NB4 (cell line): ENCODE results near the gene KCNQ1.

ENCODE experiments used
- DNase-seq: peaks from one replicate; pipeline ENCODE4 v3.0.0; 2010; ENCODE audit warnings: low read depth
- H3K4me3 ChIP-seq: one replicate; pipeline ENCODE4 v1.5.1; 2011; ENCODE audit warnings: mild to moderate bottlenecking, low read depth, low read length, moderate library complexity
- CTCF ChIP-seq: IDR thresholded peaks from one replicate; pipeline ENCODE4 v1.5.1; 2012; ENCODE audit warnings: low read depth, low read length
- MAX ChIP-seq: IDR thresholded peaks from 2 replicates; pipeline ENCODE4 v1.6.1; 2011; ENCODE audit warnings: low read depth, low read length
- MYC ChIP-seq: IDR thresholded peaks from 2 replicates; pipeline ENCODE4 v1.6.1; 2011; ENCODE audit warnings: low read depth, low read length
- POLR2A ChIP-seq: IDR thresholded peaks from 2 replicates; pipeline ENCODE4 v1.6.1; 2011; ENCODE audit warnings: mild to moderate bottlenecking; ENCODE audit not compliant: insufficient read length; ENCODE audit errors: extremely low read depth

KCNQ1 gene

DNA sequence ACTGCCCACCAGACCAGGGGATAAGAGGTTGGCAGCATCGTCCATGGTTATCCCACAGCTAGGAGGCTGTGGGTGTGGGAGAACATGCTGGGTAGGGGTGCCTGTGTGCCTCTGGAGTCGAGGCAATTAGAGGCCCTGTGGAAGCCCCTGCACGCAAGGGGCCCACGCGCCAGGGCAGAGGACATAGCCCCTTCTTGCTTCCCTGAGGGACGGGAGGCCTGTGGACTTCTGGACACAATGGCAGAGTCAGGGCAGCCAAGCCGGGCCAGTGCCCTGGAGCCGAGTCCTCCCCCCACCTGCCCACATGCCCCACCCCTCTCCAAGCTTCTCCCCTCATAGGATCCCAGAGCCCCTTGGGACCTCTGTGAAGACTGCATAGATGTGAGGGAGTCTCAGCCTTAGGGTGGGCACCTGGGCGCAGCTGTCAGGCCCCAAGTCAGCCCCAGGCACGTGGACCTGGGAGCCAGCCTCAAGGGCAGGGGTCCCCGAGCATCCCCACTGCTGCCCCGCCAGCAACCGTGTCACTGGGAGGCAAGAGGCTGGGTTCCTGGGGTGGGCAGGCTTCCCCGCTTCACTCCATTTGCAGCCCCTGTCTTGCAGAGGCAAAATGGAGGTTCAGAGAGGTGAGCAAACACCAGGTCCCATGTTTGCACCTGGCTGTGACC is 388.4 kb downstream of the KCNQ1 start:
- TF ChIP-seq POLR2A (no peak), CTCF (no peak), MYC (no peak), MAX (no peak)
- DNase-seq: no peak
- no peak overlapping the region for H3K4me3 ChIP-seq

DNA sequence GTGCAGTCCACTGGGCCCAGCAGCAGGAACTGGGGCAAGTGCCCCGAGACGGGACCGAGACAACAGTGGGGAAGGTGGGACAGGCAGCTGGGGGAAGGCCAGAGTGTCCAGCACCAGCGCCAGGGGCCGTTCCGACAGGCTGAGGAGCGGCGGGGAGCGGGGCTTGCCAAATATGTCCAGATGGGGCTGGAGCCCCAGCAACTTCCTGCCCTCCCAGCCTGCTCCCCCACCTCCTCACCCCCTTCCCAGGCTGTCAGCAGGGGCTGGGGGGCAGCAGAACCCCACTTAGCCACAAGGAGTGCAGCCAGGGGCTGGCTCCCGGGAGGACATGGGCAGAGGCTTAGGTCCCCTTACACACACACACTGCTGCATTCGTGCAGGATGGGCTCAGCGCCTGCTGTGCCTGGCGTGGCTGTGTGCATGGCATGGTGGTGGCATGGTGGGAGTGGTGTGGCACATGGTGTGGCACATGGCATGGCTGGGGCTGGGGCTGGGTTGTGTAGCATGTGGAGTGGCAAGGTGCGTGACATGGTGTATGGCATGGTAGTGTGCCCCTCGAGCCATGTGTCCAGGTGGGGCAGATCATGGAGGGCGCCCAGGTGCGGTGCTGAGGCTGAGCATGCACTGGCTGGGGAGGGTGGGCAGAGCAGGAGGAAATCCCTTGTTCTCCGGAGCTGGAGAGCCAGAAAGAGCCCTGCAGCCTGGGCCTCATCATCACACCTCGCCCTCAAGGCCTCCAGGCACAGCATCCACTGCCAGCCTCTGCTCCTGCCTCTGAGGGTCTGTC is 389.1 kb downstream of the KCNQ1 start:
- H3K4me3 ChIP-seq: no peak overlapping the region
- TF ChIP-seq POLR2A (no peak), CTCF (no peak), MYC (no peak), MAX (no peak)

GRCh38 chr11:2834503-2835273 is 389.9 kb downstream of the KCNQ1 start:
- no peak for TF ChIP-seq MYC
- no peak overlapping the region for H3K4me3 ChIP-seq
- DNase-seq: no peak

More for the DNA sequence above, 389.1 kb downstream of the KCNQ1 start:
- no peak for DNase-seq

DNA sequence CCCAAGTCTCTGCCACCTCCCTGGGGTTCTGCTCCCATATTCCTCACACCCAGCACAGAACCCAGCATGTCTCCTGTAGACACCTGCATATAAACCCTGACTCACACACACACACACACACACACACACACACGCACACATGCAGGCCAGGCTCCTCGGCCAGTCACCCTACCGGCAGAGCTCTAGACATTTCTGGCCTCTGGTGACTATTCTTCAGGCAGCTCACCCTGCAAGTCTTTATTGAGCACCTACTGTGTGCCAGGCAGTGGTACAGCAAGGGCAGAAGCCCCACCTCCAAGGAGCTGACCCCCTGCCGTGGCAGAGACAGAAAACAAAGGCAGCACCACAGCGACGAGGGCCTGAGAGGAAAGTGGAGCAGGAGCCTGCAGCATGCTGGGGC is 390.5 kb downstream of the KCNQ1 start:
- TF ChIP-seq CTCF (no peak), MAX (no peak), MYC (no peak), POLR2A (no peak)
- DNase-seq: no peak
- no peak overlapping the region for H3K4me3 ChIP-seq

DNA sequence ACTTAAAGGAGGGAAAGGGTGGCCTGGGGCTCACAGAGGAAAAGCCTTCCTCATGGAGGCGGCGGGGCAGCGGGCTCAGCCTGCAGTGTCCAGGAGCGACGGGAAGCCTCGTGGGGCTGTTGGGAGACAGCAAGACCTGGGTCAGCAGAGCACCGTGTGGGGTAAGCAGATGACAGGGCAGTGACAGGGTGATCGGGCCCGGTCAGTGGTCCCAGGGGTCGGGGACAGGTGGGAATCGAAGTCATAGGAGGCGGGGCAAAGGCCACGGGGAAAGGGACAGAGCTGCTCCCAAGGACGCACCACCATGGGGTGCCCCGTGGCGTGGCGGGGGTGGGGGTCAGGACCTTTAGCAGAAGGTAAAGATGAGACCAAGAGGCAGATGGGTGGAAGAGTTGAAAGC is 390.9 kb downstream of the KCNQ1 start:
- DNase-seq: no peak
- TF ChIP-seq MYC (no peak), MAX (no peak), POLR2A (no peak), CTCF (no peak)
- H3K4me3 ChIP-seq: no peak overlapping the region
